Measurements from ENCODE around the gene TMEM130. TPM values are rescaled to one million over a fixed set of nuclear protein-coding genes. Genes with fewer than 3 reads are reported as not detected.

Gene TMEM130
- total RNA-seq, 1 donor from 2014 or later, result 1.7 TPM

GRCh38 chr7:98831641-98832221 is 38.1 kb downstream of the TMEM130 start:
- H3K27me3 Mint-ChIP-seq (ENCODE audit: unreplicated experiment), result peaks cover 16% of the 10 kb centered on the region
- peak; percentile 55 for TF ChIP-seq CTCF (IDR thresholded peaks at IDR 0.05)
- no peaks in the 10 kb centered on the region for H3K9me3 Mint-ChIP-seq (ENCODE audit: unreplicated experiment)
- DNase-seq (ENCODE audit: extremely low spot score, unreplicated experiment), result no peak
- no peak overlapping the region for H3K4me3 Mint-ChIP-seq (ENCODE audit: unreplicated experiment)
- H3K4me1 Mint-ChIP-seq (ENCODE audit: unreplicated experiment), result no peaks in the 10 kb centered on the region
- no peak overlapping the region for H3K27ac Mint-ChIP-seq (ENCODE audit: unreplicated experiment)
- H3K36me3 Mint-ChIP-seq (ENCODE audit: unreplicated experiment), result no peaks in the 10 kb centered on the region

- no peak for DNase-seq (ENCODE audit: extremely low spot score, unreplicated experiment)
- H3K4me1 Mint-ChIP-seq (ENCODE audit: unreplicated experiment), result no peaks in the 10 kb centered on the region
- H3K27me3 Mint-ChIP-seq (ENCODE audit: unreplicated experiment), result peaks cover 16% of the 10 kb centered on the region
- no peaks in the 10 kb centered on the region for H3K36me3 Mint-ChIP-seq (ENCODE audit: unreplicated experiment)
- H3K9me3 Mint-ChIP-seq (ENCODE audit: unreplicated experiment), result no peaks in the 10 kb centered on the region
- H3K4me3 Mint-ChIP-seq (ENCODE audit: unreplicated experiment), result no peak overlapping the region
- TF ChIP-seq CTCF (IDR thresholded peaks at IDR 0.05), result no peak
- H3K27ac Mint-ChIP-seq (ENCODE audit: unreplicated experiment), result no peak overlapping the region
These were observed 38.8 kb downstream of the TMEM130 start for GRCh38 chr7:98830972-98831548.

- no peak for DNase-seq (ENCODE audit: extremely low spot score, unreplicated experiment)
- Mint-ChIP-seq H3K27me3 (ENCODE audit: unreplicated experiment) (peaks cover 5% of the 10 kb centered on the region), H3K27ac (ENCODE audit: unreplicated experiment) (no peak overlapping the region), H3K4me1 (ENCODE audit: unreplicated experiment) (no peaks in the 10 kb centered on the region), H3K9me3 (ENCODE audit: unreplicated experiment) (no peaks in the 10 kb centered on the region), H3K4me3 (ENCODE audit: unreplicated experiment) (no peak overlapping the region), H3K36me3 (ENCODE audit: unreplicated experiment) (no peaks in the 10 kb centered on the region)
- TF ChIP-seq CTCF (IDR thresholded peaks at IDR 0.05), result no peak
These were observed 41.4 kb downstream of the TMEM130 start for GRCh38 chr7:98828368-98828767.

GRCh38 chr7:98827258-98827657 is 42.6 kb downstream of the TMEM130 start:
- Mint-ChIP-seq H3K9me3 (ENCODE audit: unreplicated experiment) (no peaks in the 10 kb centered on the region), H3K27me3 (ENCODE audit: unreplicated experiment) (peaks cover 5% of the 10 kb centered on the region), H3K36me3 (ENCODE audit: unreplicated experiment) (no peaks in the 10 kb centered on the region), H3K4me1 (ENCODE audit: unreplicated experiment) (no peaks in the 10 kb centered on the region), H3K4me3 (ENCODE audit: unreplicated experiment) (no peak overlapping the region), H3K27ac (ENCODE audit: unreplicated experiment) (no peak overlapping the region)
- no peak for DNase-seq (ENCODE audit: extremely low spot score, unreplicated experiment)
- no peak for TF ChIP-seq CTCF (IDR thresholded peaks at IDR 0.05)

- no peak for DNase-seq (ENCODE audit: extremely low spot score, unreplicated experiment)
- H3K27me3 Mint-ChIP-seq (ENCODE audit: unreplicated experiment), result peaks cover 5% of the 10 kb centered on the region
- H3K4me1 Mint-ChIP-seq (ENCODE audit: unreplicated experiment), result no peaks in the 10 kb centered on the region
- no peak overlapping the region for H3K27ac Mint-ChIP-seq (ENCODE audit: unreplicated experiment)
- no peaks in the 10 kb centered on the region for H3K9me3 Mint-ChIP-seq (ENCODE audit: unreplicated experiment)
- no peaks in the 10 kb centered on the region for H3K36me3 Mint-ChIP-seq (ENCODE audit: unreplicated experiment)
- no peak overlapping the region for H3K4me3 Mint-ChIP-seq (ENCODE audit: unreplicated experiment)
- TF ChIP-seq CTCF (IDR thresholded peaks at IDR 0.05), result no peak
These were observed 43.0 kb downstream of the TMEM130 start for GRCh38 chr7:98826811-98827231.
